ENCODE data around the gene HOXB5.

Gene HOXB5

DNA sequence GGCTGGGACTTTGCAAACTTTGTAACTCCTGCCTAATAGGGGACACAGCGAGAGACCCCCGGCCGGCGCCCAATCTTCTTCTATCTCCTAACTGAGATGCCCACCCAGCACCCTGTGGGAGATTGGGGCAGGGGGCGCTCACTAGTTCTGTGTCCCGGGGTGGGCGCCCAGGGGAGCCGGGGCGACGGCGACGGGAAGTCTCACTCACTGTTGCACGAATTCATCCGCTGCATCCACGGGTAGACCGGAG is 3.9 kb upstream of the HOXB5 start:
- no peak for ATAC-seq

DNA sequence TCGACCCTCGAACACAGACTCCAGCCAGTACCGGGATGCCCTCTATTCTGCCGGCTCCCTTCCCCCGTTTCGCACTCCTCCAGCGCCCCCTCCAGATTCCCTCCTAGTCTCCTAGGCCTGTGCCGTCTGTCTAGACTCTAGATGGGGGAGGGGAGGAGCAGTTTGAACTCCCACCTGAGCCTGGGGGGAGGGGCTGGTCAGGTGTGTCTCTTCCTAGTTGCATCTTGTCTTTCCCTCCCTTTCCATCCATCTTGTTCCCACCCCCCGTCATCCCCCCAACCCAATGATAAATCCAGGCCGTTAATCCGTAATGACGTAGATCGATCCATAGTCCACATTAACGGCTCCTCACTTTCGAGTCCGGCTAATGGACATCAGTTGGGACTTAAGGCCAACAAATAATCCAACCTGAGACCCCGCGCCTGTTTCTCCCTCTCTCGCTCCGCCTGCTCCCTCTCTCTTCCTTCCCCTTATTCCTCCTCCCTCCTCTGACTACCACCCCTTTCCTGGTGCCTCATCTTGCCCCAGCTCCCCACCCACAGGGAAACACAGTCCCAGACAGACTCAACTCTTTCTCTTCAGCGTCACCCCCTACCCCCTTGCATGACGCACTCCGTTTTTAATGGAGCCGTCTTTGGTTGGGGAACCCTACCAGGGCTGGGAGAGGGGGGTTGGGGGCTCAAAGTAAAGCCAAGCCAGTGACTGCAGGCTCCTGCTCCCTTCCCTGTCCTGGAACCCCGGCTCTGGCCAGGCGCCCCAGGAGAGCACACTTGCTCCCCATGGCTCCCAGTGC is 3.4 kb upstream of the HOXB5 start:
- TF ChIP-seq, protein P1, sequence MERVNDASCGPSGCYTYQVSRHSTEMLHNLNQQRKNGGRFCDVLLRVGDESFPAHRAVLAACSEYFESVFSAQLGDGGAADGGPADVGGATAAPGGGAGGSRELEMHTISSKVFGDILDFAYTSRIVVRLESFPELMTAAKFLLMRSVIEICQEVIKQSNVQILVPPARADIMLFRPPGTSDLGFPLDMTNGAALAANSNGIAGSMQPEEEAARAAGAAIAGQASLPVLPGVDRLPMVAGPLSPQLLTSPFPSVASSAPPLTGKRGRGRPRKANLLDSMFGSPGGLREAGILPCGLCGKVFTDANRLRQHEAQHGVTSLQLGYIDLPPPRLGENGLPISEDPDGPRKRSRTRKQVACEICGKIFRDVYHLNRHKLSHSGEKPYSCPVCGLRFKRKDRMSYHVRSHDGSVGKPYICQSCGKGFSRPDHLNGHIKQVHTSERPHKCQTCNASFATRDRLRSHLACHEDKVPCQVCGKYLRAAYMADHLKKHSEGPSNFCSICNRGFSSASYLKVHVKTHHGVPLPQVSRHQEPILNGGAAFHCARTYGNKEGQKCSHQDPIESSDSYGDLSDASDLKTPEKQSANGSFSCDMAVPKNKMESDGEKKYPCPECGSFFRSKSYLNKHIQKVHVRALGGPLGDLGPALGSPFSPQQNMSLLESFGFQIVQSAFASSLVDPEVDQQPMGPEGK (CRISPR knock-in tag; IDR thresholded peaks at IDR 0.05; ENCODE audit: borderline replicate concordance), result no peak
- TF ChIP-seq CSDC2 (CRISPR knock-in tag; IDR thresholded peaks at IDR 0.05) (no peak), ARNTL (CRISPR knock-in tag; IDR thresholded peaks at IDR 0.05; ENCODE audit: borderline replicate concordance, low read depth) (no peak), ESRRG (CRISPR knock-in tag; IDR thresholded peaks at IDR 0.05) (no peak), ISL1 (CRISPR knock-in tag; IDR thresholded peaks at IDR 0.05) (no peak), BACH2 (CRISPR knock-in tag; IDR thresholded peaks at IDR 0.05; ENCODE audit: borderline replicate concordance) (no peak), ZFP3 (CRISPR knock-in tag; IDR thresholded peaks at IDR 0.05) (no peak), OSR1 (CRISPR knock-in tag; IDR thresholded peaks at IDR 0.05) (no peak)
- TF ChIP-seq, protein P2, sequence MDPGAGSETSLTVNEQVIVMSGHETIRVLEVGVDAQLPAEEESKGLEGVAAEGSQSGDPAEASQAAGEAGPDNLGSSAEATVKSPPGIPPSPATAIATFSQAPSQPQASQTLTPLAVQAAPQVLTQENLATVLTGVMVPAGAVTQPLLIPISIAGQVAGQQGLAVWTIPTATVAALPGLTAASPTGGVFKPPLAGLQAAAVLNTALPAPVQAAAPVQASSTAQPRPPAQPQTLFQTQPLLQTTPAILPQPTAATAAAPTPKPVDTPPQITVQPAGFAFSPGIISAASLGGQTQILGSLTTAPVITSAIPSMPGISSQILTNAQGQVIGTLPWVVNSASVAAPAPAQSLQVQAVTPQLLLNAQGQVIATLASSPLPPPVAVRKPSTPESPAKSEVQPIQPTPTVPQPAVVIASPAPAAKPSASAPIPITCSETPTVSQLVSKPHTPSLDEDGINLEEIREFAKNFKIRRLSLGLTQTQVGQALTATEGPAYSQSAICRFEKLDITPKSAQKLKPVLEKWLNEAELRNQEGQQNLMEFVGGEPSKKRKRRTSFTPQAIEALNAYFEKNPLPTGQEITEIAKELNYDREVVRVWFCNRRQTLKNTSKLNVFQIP (CRISPR knock-in tag; IDR thresholded peaks at IDR 0.05; ENCODE audit: borderline replicate concordance, low read depth), result no peak
- no peak for ATAC-seq

More for the DNA sequence above, 3.9 kb upstream of the HOXB5 start:
- TF ChIP-seq OSR1 (CRISPR knock-in tag; IDR thresholded peaks at IDR 0.05) (no peak), TOX (CRISPR knock-in tag; IDR thresholded peaks at IDR 0.05; ENCODE audit: borderline replicate concordance) (no peak), SNAI2 (CRISPR knock-in tag; IDR thresholded peaks at IDR 0.05) (no peak), RARB (CRISPR knock-in tag; IDR thresholded peaks at IDR 0.05) (no peak), ZNF565 (CRISPR knock-in tag; conservative IDR thresholded peaks at IDR 0.05; ENCODE audit: low read depth) (no peak)
- TF ChIP-seq, protein P3, sequence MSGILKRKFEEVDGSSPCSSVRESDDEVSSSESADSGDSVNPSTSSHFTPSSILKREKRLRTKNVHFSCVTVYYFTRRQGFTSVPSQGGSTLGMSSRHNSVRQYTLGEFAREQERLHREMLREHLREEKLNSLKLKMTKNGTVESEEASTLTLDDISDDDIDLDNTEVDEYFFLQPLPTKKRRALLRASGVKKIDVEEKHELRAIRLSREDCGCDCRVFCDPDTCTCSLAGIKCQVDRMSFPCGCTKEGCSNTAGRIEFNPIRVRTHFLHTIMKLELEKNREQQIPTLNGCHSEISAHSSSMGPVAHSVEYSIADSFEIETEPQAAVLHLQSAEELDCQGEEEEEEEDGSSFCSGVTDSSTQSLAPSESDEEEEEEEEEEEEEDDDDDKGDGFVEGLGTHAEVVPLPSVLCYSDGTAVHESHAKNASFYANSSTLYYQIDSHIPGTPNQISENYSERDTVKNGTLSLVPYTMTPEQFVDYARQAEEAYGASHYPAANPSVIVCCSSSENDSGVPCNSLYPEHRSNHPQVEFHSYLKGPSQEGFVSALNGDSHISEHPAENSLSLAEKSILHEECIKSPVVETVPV (CRISPR knock-in tag; IDR thresholded peaks at IDR 0.05), result no peak
- TF ChIP-seq, protein P4, sequence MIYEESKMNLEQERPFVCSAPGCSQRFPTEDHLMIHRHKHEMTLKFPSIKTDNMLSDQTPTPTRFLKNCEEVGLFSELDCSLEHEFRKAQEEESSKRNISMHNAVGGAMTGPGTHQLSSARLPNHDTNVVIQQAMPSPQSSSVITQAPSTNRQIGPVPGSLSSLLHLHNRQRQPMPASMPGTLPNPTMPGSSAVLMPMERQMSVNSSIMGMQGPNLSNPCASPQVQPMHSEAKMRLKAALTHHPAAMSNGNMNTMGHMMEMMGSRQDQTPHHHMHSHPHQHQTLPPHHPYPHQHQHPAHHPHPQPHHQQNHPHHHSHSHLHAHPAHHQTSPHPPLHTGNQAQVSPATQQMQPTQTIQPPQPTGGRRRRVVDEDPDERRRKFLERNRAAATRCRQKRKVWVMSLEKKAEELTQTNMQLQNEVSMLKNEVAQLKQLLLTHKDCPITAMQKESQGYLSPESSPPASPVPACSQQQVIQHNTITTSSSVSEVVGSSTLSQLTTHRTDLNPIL (CRISPR knock-in tag; IDR thresholded peaks at IDR 0.05; ENCODE audit: low read depth), result no peak

- no peak for ATAC-seq
- TF ChIP-seq ESRRG (CRISPR knock-in tag; IDR thresholded peaks at IDR 0.05) (no peak), TCF4 (CRISPR knock-in tag; IDR thresholded peaks at IDR 0.05; ENCODE audit: borderline replicate concordance) (no peak)
- TF ChIP-seq, protein P4 (CRISPR knock-in tag; IDR thresholded peaks at IDR 0.05; ENCODE audit: low read depth), result no peak
- TF ChIP-seq, protein P1 (CRISPR knock-in tag; IDR thresholded peaks at IDR 0.05; ENCODE audit: borderline replicate concordance), result no peak
These were observed 2.6 kb upstream of the HOXB5 start for GRCh38 chr17:48596000-48596734.
